Endothelial cell of umbilical vein (primary cell): ENCODE results near the gene KLC3. TPM values are rescaled to one million over a fixed set of nuclear protein-coding genes. Genes with fewer than 3 reads are reported as not detected.

Experiments
- BruUV-seq: library from RNA; stranded (reverse); fragments of 400-500 nt; replicated peaks from 2 replicates; lab custom pipeline; 2021; lab: Mats Ljungman, UMichigan
- CTCF ChIA-PET: fragments of 300-600, 350-600 bp; sonication (Branson Sonifier 250); formaldehyde crosslinking; loops from one replicate; lab custom pipeline; 2021; ENCODE audit warnings: antibody characterized with exemption, inconsistent platforms; lab: Charles Lee
- POLR2A ChIA-PET: fragments of 300-600, 350-600 bp; sonication (Branson Sonifier 250); formaldehyde crosslinking; loops from one replicate; lab custom pipeline; 2021; ENCODE audit warnings: antibody characterized with exemption, inconsistent platforms; lab: Charles Lee
- DNase-seq: peaks from one replicate; pipeline ENCODE4 v3.0.0-alpha.2; 2011; ENCODE audit warnings: low read depth, low spot score
- FAIRE-seq: peaks from 2 replicates; lab custom pipeline; 2011; peaks lifted over from hg19 to GRCh38; lab: Jason Lieb, UNC
- H2AFZ ChIP-seq: 2 replicates; pipeline ENCODE4 v1.6.0; 2012; ENCODE audit warnings: low read depth, low read length, control low read depth, inconsistent platforms
- H3K27ac ChIP-seq: 2 replicates; pipeline ENCODE4 v1.5.1; 2011; ENCODE audit warnings: low read depth, mild to moderate bottlenecking, control low read depth, low read length, moderate library complexity; ENCODE audit not compliant: insufficient read depth
- H3K27me3 ChIP-seq, 2 experiments: 2 replicates each; pipeline versions ENCODE4 v1.6.0 to v1.6.1; 2011; ENCODE audit warnings: low read length in 2 of 2, mixed read lengths in 1 of 2; ENCODE audit not compliant: control insufficient read depth in 2 of 2, insufficient read depth in 2 of 2
- H3K36me3 ChIP-seq, 2 experiments: 2 replicates in 1 of 2; 3 replicates in 1 of 2; pipeline ENCODE4 v1.5.1; 2011; ENCODE audit warnings: low read length in 2 of 2, mild to moderate bottlenecking in 1 of 2, moderate library complexity in 1 of 2; ENCODE audit not compliant: control insufficient read depth in 2 of 2, insufficient read depth in 2 of 2; ENCODE audit errors: extremely low read depth in 1 of 2
- H3K4me1 ChIP-seq: 3 replicates; pipeline ENCODE4 v1.5.1; 2011; ENCODE audit warnings: mild to moderate bottlenecking, low read length; ENCODE audit not compliant: control insufficient read depth, insufficient read depth; ENCODE audit errors: extremely low read depth
- H3K4me2 ChIP-seq: 2 replicates; pipeline ENCODE4 v1.6.1; 2011; ENCODE audit warnings: low read length, control low read depth, mixed read lengths; ENCODE audit not compliant: insufficient read depth
- H3K4me3 ChIP-seq, 3 experiments: fragments of 200-600 bp in 1 of 3; sonication (generic), shearing (Covaris generic) in 1 of 3; replicated peaks in 1 of 3; 2 replicates each; pipeline ENCODE4 v1.5.1; 2011 to 2016; ENCODE audit warnings: control low read depth in 3 of 3, low read length in 3 of 3, mild to moderate bottlenecking in 2 of 3, inconsistent platforms in 1 of 3, low read depth in 1 of 3, moderate library complexity in 1 of 3; ENCODE audit not compliant: insufficient read depth in 1 of 3
- H3K79me2 ChIP-seq: 2 replicates; pipeline ENCODE4 v1.6.0; 2012; ENCODE audit warnings: low read length, inconsistent platforms; ENCODE audit not compliant: control insufficient read depth, insufficient read depth
- H3K9ac ChIP-seq: replicated peaks from 2 replicates; pipeline ENCODE3; 2011; ENCODE audit warnings: low read length, control low read depth; ENCODE audit not compliant: insufficient read depth; ENCODE audit errors: extremely low read depth
- H3K9me1 ChIP-seq: replicated peaks from 3 replicates; pipeline ENCODE4 v1.6.0; 2011; ENCODE audit warnings: mild to moderate bottlenecking, low read length; ENCODE audit not compliant: control insufficient read depth, insufficient read depth; ENCODE audit errors: extremely low read depth
- H3K9me3 ChIP-seq: replicated peaks from 2 replicates; pipeline ENCODE4 v1.5.1; 2012; ENCODE audit warnings: low read length, inconsistent platforms; ENCODE audit not compliant: control insufficient read depth, insufficient read depth
- H4K20me1 ChIP-seq: replicated peaks from 2 replicates; pipeline ENCODE3; 2011; ENCODE audit warnings: mild to moderate bottlenecking, low read length; ENCODE audit not compliant: control insufficient read depth, insufficient read depth; ENCODE audit errors: extremely low read depth
- EZH2 ChIP-seq: IDR thresholded peaks from 2 replicates; pipeline ENCODE4 v1.6.1; 2012; ENCODE audit warnings: borderline replicate concordance, low read depth, mild to moderate bottlenecking, moderate library complexity, low read length, inconsistent platforms; ENCODE audit not compliant: severe bottlenecking
- FOS ChIP-seq: IDR thresholded peaks from 2 replicates; pipeline ENCODE4 v1.6.1; 2011; ENCODE audit warnings: mild to moderate bottlenecking, low read length, moderate library complexity, borderline replicate concordance; ENCODE audit not compliant: insufficient read depth
- GATA2 ChIP-seq: IDR thresholded peaks from 2 replicates; pipeline ENCODE4 v1.7.0; 2011; ENCODE audit warnings: low read depth, mild to moderate bottlenecking, moderate library complexity, mixed read lengths, low read length; ENCODE audit not compliant: insufficient read length, insufficient read depth
- JUN ChIP-seq: IDR thresholded peaks from 2 replicates; pipeline ENCODE4 v1.6.1; 2011; ENCODE audit warnings: borderline replicate concordance, low read depth; ENCODE audit not compliant: insufficient read length, insufficient read depth
- MAX ChIP-seq: IDR thresholded peaks from 2 replicates; pipeline ENCODE4 v1.6.1; 2011; ENCODE audit not compliant: insufficient read depth, insufficient read length
- MYC ChIP-seq: IDR thresholded peaks from one replicate; pipeline ENCODE4 v1.6.1; 2011; ENCODE audit warnings: mild to moderate bottlenecking, low read depth, low read length
- POLR2A ChIP-seq: IDR thresholded peaks from 2 replicates; pipeline ENCODE4 v1.6.1; 2012; ENCODE audit warnings: low read depth, mild to moderate bottlenecking, control low read depth, low read length
- POLR2AphosphoS5 ChIP-seq: IDR thresholded peaks from 2 replicates; pipeline ENCODE4 v1.6.1; 2012; ENCODE audit warnings: low read depth, mild to moderate bottlenecking, control low read depth, low read length, moderate library complexity; ENCODE audit not compliant: insufficient read depth
- dilution Hi-C: fragments of 300-500 bp; cut with MboI; formaldehyde crosslinking; loops from one replicate; pipeline ENCODE4 v1.15.0; 2019; ENCODE audit warnings: low sequenced_read_pairs; ENCODE audit not compliant: extremely low pct_ligation_motif_present
- intact Hi-C: fragments of 100-400 bp; cut with micrococcal nuclease; formaldehyde crosslinking; loops from one replicate; pipeline ENCODE4 v1.10.0; 2022
- polyA plus RNA-seq, 4 experiments: library from polyadenylated mRNA; depleted of rRNA in 3 of 4; stranded (reverse) in 3 of 4; unstranded in 1 of 4; fragments of >200 nt; gene quantifications; 2 replicates each; pipeline versions ENCODE4 v1.2.1 to v1.2.3, GENCODE V29; 2011 to 2012; ENCODE audit warnings: missing spikeins in 1 of 4
- total RNA-seq: library from RNA; stranded (reverse); gene quantifications from 2 replicates; pipeline ENCODE4 v1.2.3, GENCODE V29; 2021
- TF ChIP-seq, protein P1 (sequence below), 2 donors: IDR thresholded peaks; 1 replicate in 1 of 2; 2 replicates in 1 of 2; pipeline ENCODE4 v1.5.1; 2011; ENCODE audit warnings: low read length in 2 of 2, mild to moderate bottlenecking in 2 of 2, moderate library complexity in 2 of 2, control low read depth in 1 of 2, inconsistent platforms in 1 of 2, low read depth in 1 of 2; ENCODE audit not compliant: insufficient read depth in 1 of 2; ENCODE audit errors: extremely low read depth in 1 of 2

Gene KLC3
- total and polyA plus RNA-seq, 2 donors (not counting 3 experiments of a cell fraction or from before 2014, with no cell fraction given): not detected

DNA sequence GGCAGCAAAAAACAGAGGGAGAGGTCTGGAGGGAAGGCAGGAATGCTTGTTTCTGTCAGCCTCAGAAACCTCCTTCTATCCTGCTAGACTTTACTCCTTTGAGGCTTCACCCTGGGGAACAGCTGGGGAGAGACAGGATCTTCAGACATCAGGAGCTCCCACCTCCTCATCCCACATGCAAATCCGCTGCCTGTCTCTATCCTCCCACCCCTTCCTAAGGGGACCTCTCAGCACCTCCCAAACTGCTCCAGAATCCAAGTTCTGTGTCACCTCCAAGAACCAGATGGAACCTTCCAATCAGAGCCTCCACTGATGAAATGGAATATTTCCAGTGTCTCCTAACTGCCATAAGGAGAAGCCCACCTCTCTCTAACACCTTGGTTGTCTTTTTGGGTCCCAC is 39.6 kb downstream of the KLC3 start:
- Histone ChIP-seq H3K36me3 (no peaks in the 10 kb centered on the region), H3K4me1 (peaks cover 12% of the 10 kb centered on the region), H3K4me3 (no peak overlapping the region), H4K20me1 (no peaks in the 10 kb centered on the region), H3K79me2 (no peaks in the 10 kb centered on the region), H3K9me1 (no peaks in the 10 kb centered on the region), H2AFZ (no peak overlapping the region), H3K4me2 (no peak overlapping the region), H3K9me3 (no peaks in the 10 kb centered on the region), H3K27me3 (no peaks in the 10 kb centered on the region), H3K9ac (no peak overlapping the region), H3K27ac (no peak overlapping the region)
- FAIRE-seq (no peak), DNase-seq (no peak)
- intact Hi-C loops: no loop called here
- no peak for TF ChIP-seq MYC
- no peak for TF ChIP-seq EZH2
- TF ChIP-seq POLR2AphosphoS5: no peak
- no peak for TF ChIP-seq FOS
- TF ChIP-seq POLR2A: no peak
- TF ChIP-seq MAX: no peak
- no peak for TF ChIP-seq GATA2
- TF ChIP-seq JUN: no peak
- TF ChIP-seq, protein P1, sequence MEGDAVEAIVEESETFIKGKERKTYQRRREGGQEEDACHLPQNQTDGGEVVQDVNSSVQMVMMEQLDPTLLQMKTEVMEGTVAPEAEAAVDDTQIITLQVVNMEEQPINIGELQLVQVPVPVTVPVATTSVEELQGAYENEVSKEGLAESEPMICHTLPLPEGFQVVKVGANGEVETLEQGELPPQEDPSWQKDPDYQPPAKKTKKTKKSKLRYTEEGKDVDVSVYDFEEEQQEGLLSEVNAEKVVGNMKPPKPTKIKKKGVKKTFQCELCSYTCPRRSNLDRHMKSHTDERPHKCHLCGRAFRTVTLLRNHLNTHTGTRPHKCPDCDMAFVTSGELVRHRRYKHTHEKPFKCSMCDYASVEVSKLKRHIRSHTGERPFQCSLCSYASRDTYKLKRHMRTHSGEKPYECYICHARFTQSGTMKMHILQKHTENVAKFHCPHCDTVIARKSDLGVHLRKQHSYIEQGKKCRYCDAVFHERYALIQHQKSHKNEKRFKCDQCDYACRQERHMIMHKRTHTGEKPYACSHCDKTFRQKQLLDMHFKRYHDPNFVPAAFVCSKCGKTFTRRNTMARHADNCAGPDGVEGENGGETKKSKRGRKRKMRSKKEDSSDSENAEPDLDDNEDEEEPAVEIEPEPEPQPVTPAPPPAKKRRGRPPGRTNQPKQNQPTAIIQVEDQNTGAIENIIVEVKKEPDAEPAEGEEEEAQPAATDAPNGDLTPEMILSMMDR (IDR thresholded peaks at IDR 0.05; ENCODE audit: extremely low read depth in 1 of 2, insufficient read depth in 1 of 2, low read depth in 1 of 2, low read length in 2 of 2): no peak
- ChIA-PET POLR2A (interaction anchor here (0.7 kb wide), 1 partner anchor 265 kb away, joined by 4 read pairs; no protein-coding TSS in a partner anchor), CTCF (interaction anchor here (0.6 kb wide), 1 partner anchor 59 kb away, joined by 3 read pairs; no protein-coding TSS in a partner anchor)
- dilution Hi-C loops: no loop called here
- no TSS peak for BruUV-seq
